HUES64 (cell line): ENCODE data around the gene CCDC141.

Source experiments
- H3K27ac ChIP-seq: 2 replicates; pipeline ENCODE4 v1.7.0; 2013; ENCODE audit warnings: low read depth, low read length, inconsistent platforms
- H3K27me3 ChIP-seq: 2 replicates; pipeline ENCODE4 v1.6.1; 2013; ENCODE audit warnings: mild to moderate bottlenecking, low read length; ENCODE audit not compliant: insufficient read depth
- H3K36me3 ChIP-seq: 2 replicates; pipeline ENCODE4 v1.6.1; 2013; ENCODE audit warnings: mild to moderate bottlenecking, low read length; ENCODE audit not compliant: insufficient read depth
- H3K4me1 ChIP-seq: 2 replicates; pipeline ENCODE4 v1.6.1; 2013; ENCODE audit warnings: mild to moderate bottlenecking, low read length, moderate library complexity; ENCODE audit not compliant: insufficient read depth
- H3K4me3 ChIP-seq: 2 replicates; pipeline ENCODE4 v1.5.1; 2013; ENCODE audit warnings: mild to moderate bottlenecking, low read length, moderate library complexity
- H3K9ac ChIP-seq: 2 replicates; pipeline ENCODE4 v1.6.1; 2013; ENCODE audit warnings: mild to moderate bottlenecking, low read depth, low read length
- H3K9me3 ChIP-seq: 2 replicates; pipeline ENCODE4 v1.6.1; 2013; ENCODE audit warnings: low read depth, low read length; ENCODE audit not compliant: insufficient read depth
- WGBS: fragments of 150-250, 120-280 bp; methylation state at CpG from one replicate; pipeline ENCODE4 v1.1.7; 2013; ENCODE audit warnings: missing lambda C conversion rate; 5-methylcytosine and 5-hydroxymethylcytosine counted together

The CCDC141 gene

GRCh38 chr2:178827739-178828485 lies 222.0 kb downstream of the CCDC141 start:
- WGBS = 87% methylated on average over 9 of the region's 9 CpGs
- Histone ChIP-seq H3K4me3 (no peak overlapping the region), H3K27me3 (no peaks in the 10 kb centered on the region), H3K9me3 (no peaks in the 10 kb centered on the region; the same call in 1 of the 2 replicates), H3K27ac (no peak overlapping the region), H3K4me1 (0 out of 2 replicates have a peak, but pooled peaks cover 8% of the 10 kb centered on the region), H3K9ac (no peak overlapping the region), H3K36me3 (no peaks in the 10 kb centered on the region)

GRCh38 chr2:178827111-178827510 lies 222.8 kb downstream of the CCDC141 start:
- H3K4me1 ChIP-seq = 0 out of 2 replicates have a peak, but pooled peaks cover 8% of the 10 kb centered on the region
- 95% methylated on average over 1 of the region's 1 CpG for WGBS
- H3K36me3 ChIP-seq = no peaks in the 10 kb centered on the region
- H3K27me3 ChIP-seq = no peaks in the 10 kb centered on the region
- H3K4me3 ChIP-seq = no peak overlapping the region
- H3K9ac ChIP-seq = no peak overlapping the region
- H3K9me3 ChIP-seq = no peaks in the 10 kb centered on the region; the same call in 1 of the 2 replicates
- no peak overlapping the region for H3K27ac ChIP-seq

GRCh38 chr2:178825183-178825582 lies 224.8 kb downstream of the CCDC141 start:
- H3K4me3 ChIP-seq = no peak overlapping the region
- 0 out of 2 replicates have a peak, but pooled peaks cover 8% of the 10 kb centered on the region for H3K4me1 ChIP-seq
- no CpG with 5 or more reads among the region's 1 CpG for WGBS
- H3K27ac ChIP-seq = no peak overlapping the region
- H3K9ac ChIP-seq = no peak overlapping the region
- no peaks in the 10 kb centered on the region; the same call in 1 of the 2 replicates for H3K9me3 ChIP-seq
- H3K27me3 ChIP-seq = no peaks in the 10 kb centered on the region
- H3K36me3 ChIP-seq = no peaks in the 10 kb centered on the region

GRCh38 chr2:178824181-178824580 lies 225.8 kb downstream of the CCDC141 start:
- Histone ChIP-seq H3K4me3 (no peak overlapping the region), H3K9ac (no peak overlapping the region), H3K36me3 (no peaks in the 10 kb centered on the region), H3K27me3 (no peaks in the 10 kb centered on the region), H3K4me1 (0 out of 2 replicates have a peak, but pooled peaks cover 8% of the 10 kb centered on the region), H3K27ac (no peak overlapping the region), H3K9me3 (no peaks in the 10 kb centered on the region; the same call in 1 of the 2 replicates)
- WGBS = 97% methylated on average over 7 of the region's 7 CpGs

GRCh38 chr2:178819992-178820391 lies 229.9 kb downstream of the CCDC141 start:
- no peaks in the 10 kb centered on the region for H3K9me3 ChIP-seq
- no peaks in the 10 kb centered on the region for H3K36me3 ChIP-seq
- H3K9ac ChIP-seq = no peak overlapping the region
- no peak overlapping the region for H3K27ac ChIP-seq
- no peaks in the 10 kb centered on the region for H3K27me3 ChIP-seq
- 45% methylated on average over 3 of the region's 4 CpGs for WGBS
- no peak overlapping the region for H3K4me3 ChIP-seq
- no peaks in the 10 kb centered on the region for H3K4me1 ChIP-seq

GRCh38 chr2:178819147-178819875 lies 230.6 kb downstream of the CCDC141 start:
- Histone ChIP-seq H3K4me3 (no peak overlapping the region), H3K9me3 (no peaks in the 10 kb centered on the region), H3K27ac (no peak overlapping the region), H3K36me3 (no peaks in the 10 kb centered on the region), H3K9ac (no peak overlapping the region), H3K27me3 (no peaks in the 10 kb centered on the region), H3K4me1 (no peaks in the 10 kb centered on the region)
- WGBS = 91% methylated on average over 1 of the region's 1 CpG

GRCh38 chr2:178811901-178812300 lies 238.0 kb downstream of the CCDC141 start:
- H3K9me3 ChIP-seq = no peaks in the 10 kb centered on the region
- no peaks in the 10 kb centered on the region for H3K36me3 ChIP-seq
- H3K27me3 ChIP-seq = no peaks in the 10 kb centered on the region
- no peak overlapping the region for H3K9ac ChIP-seq
- 82% methylated on average over 1 of the region's 2 CpGs for WGBS
- H3K27ac ChIP-seq = no peak overlapping the region
- no peak overlapping the region for H3K4me3 ChIP-seq
- no peaks in the 10 kb centered on the region for H3K4me1 ChIP-seq

GRCh38 chr2:178811045-178811444 lies 238.9 kb downstream of the CCDC141 start:
- Histone ChIP-seq H3K27ac (no peak overlapping the region), H3K4me3 (no peak overlapping the region), H3K4me1 (no peaks in the 10 kb centered on the region), H3K36me3 (no peaks in the 10 kb centered on the region), H3K9ac (no peak overlapping the region), H3K9me3 (no peaks in the 10 kb centered on the region), H3K27me3 (no peaks in the 10 kb centered on the region)
- 91% methylated on average over 2 of the region's 2 CpGs for WGBS

- Histone ChIP-seq H3K27ac (no peak overlapping the region), H3K27me3 (no peaks in the 10 kb centered on the region), H3K9me3 (no peaks in the 10 kb centered on the region), H3K4me1 (no peaks in the 10 kb centered on the region), H3K36me3 (no peaks in the 10 kb centered on the region), H3K4me3 (no peak overlapping the region), H3K9ac (no peak overlapping the region)
- 96% methylated on average over 5 of the region's 5 CpGs for WGBS
Measured at GRCh38 chr2:178810422-178810821, 239.5 kb downstream of the CCDC141 start.

GRCh38 chr2:178807227-178808008 lies 242.5 kb downstream of the CCDC141 start, which contains the start of gene TTN:
TSS of gene TTN (minus strand) at chr2:178807423. CDS start at chr2:178804642, 2,781 bp downstream.
- Histone ChIP-seq H3K27ac (no peak within 1 kb of the TSS), H3K9ac (no peak within 1 kb of the TSS), H3K36me3 (no peaks in the 10 kb centered on the region), H3K4me3 (no peak within 1 kb of the TSS), H3K27me3 (no peaks in the 10 kb centered on the region), H3K9me3 (no peaks in the 10 kb centered on the region), H3K4me1 (no peaks in the 10 kb centered on the region)
- 91% methylated on average over 10 of the region's 10 CpGs for WGBS

- H3K9ac ChIP-seq = no peak overlapping the region
- H3K36me3 ChIP-seq = no peaks in the 10 kb centered on the region
- WGBS = 93% methylated on average over 1 of the region's 1 CpG
- no peak overlapping the region for H3K4me3 ChIP-seq
- no peaks in the 10 kb centered on the region for H3K27me3 ChIP-seq
- H3K27ac ChIP-seq = no peak overlapping the region
- H3K9me3 ChIP-seq = no peaks in the 10 kb centered on the region
- H3K4me1 ChIP-seq = no peaks in the 10 kb centered on the region
Measured at GRCh38 chr2:178806543-178806942, 243.4 kb downstream of the CCDC141 start.
